HUES64 (cell line): ENCODE data around the gene CGNL1.
A peak's percentile ranks its signal among the peaks of the same experiment; 100 is the strongest.

Experiments
- H3K27ac ChIP-seq: 2 replicates; pipeline ENCODE4 v1.7.0; 2013; ENCODE audit warnings: low read depth, low read length, inconsistent platforms
- H3K27me3 ChIP-seq: 2 replicates; pipeline ENCODE4 v1.6.1; 2013; ENCODE audit warnings: mild to moderate bottlenecking, low read length; ENCODE audit not compliant: insufficient read depth
- H3K36me3 ChIP-seq: 2 replicates; pipeline ENCODE4 v1.6.1; 2013; ENCODE audit warnings: mild to moderate bottlenecking, low read length; ENCODE audit not compliant: insufficient read depth
- H3K4me1 ChIP-seq: 2 replicates; pipeline ENCODE4 v1.6.1; 2013; ENCODE audit warnings: mild to moderate bottlenecking, low read length, moderate library complexity; ENCODE audit not compliant: insufficient read depth
- H3K4me3 ChIP-seq: 2 replicates; pipeline ENCODE4 v1.5.1; 2013; ENCODE audit warnings: mild to moderate bottlenecking, low read length, moderate library complexity
- H3K9ac ChIP-seq: 2 replicates; pipeline ENCODE4 v1.6.1; 2013; ENCODE audit warnings: mild to moderate bottlenecking, low read depth, low read length
- H3K9me3 ChIP-seq: 2 replicates; pipeline ENCODE4 v1.6.1; 2013; ENCODE audit warnings: low read depth, low read length; ENCODE audit not compliant: insufficient read depth
- WGBS: fragments of 150-250, 120-280 bp; methylation state at CpG from one replicate; pipeline ENCODE4 v1.1.7; 2013; ENCODE audit warnings: missing lambda C conversion rate; 5-methylcytosine and 5-hydroxymethylcytosine counted together

The CGNL1 gene

GRCh38 chr15:57548835-57549234 is 172.5 kb downstream of the CGNL1 start:
- H3K4me1 ChIP-seq, result peaks cover 20% of the 10 kb centered on the region; the same call in 1 of the 2 replicates
- H3K4me3 ChIP-seq, result no peak overlapping the region
- peaks cover 60% of the 10 kb centered on the region for H3K36me3 ChIP-seq
- H3K27me3 ChIP-seq, result no peaks in the 10 kb centered on the region
- H3K9me3 ChIP-seq, result no peaks in the 10 kb centered on the region
- no peak overlapping the region for H3K27ac ChIP-seq
- no peak overlapping the region for H3K9ac ChIP-seq
- 93% methylated on average over 5 of the region's 5 CpGs for WGBS

- Histone ChIP-seq H3K27me3 (no peaks in the 10 kb centered on the region), H3K27ac (no peak overlapping the region), H3K9me3 (no peaks in the 10 kb centered on the region), H3K4me3 (no peak overlapping the region), H3K36me3 (peaks cover 49% of the 10 kb centered on the region), H3K4me1 (peaks cover 28% of the 10 kb centered on the region; the same call in 1 of the 2 replicates), H3K9ac (no peak overlapping the region)
- WGBS, result 79% methylated on average over 6 of the region's 6 CpGs
Observed at GRCh38 chr15:57549935-57550334, 173.6 kb downstream of the CGNL1 start.

- Histone ChIP-seq H3K27ac (peak overlapping the region; percentile 70; the same call in 1 of the 2 replicates), H3K36me3 (peaks cover 42% of the 10 kb centered on the region), H3K4me3 (no peak overlapping the region), H3K9me3 (no peaks in the 10 kb centered on the region), H3K27me3 (no peaks in the 10 kb centered on the region), H3K9ac (no peak overlapping the region), H3K4me1 (peaks cover 32% of the 10 kb centered on the region; the same call in 1 of the 2 replicates)
- 92% methylated on average over 4 of the region's 4 CpGs for WGBS
Observed at GRCh38 chr15:57550640-57551039, 174.3 kb downstream of the CGNL1 start.

GRCh38 chr15:57551715-57552677 is 175.7 kb downstream of the CGNL1 start:
- Histone ChIP-seq H3K9ac (peak overlapping the region; percentile 10; the same call in 1 of the 2 replicates), H3K36me3 (peaks cover 28% of the 10 kb centered on the region), H3K4me1 (peaks cover 32% of the 10 kb centered on the region; the same call in 1 of the 2 replicates), H3K27me3 (no peaks in the 10 kb centered on the region), H3K4me3 (no peak overlapping the region), H3K27ac (peak overlapping the region; percentile 70), H3K9me3 (no peaks in the 10 kb centered on the region)
- WGBS, result 72% methylated on average over 14 of the region's 16 CpGs

- Histone ChIP-seq H3K36me3 (peaks cover 21% of the 10 kb centered on the region), H3K27ac (peak overlapping the region; percentile 62; the same call in 1 of the 2 replicates), H3K4me1 (peaks cover 32% of the 10 kb centered on the region; the same call in 1 of the 2 replicates), H3K9me3 (no peaks in the 10 kb centered on the region), H3K27me3 (no peaks in the 10 kb centered on the region), H3K4me3 (no peak overlapping the region), H3K9ac (no peak overlapping the region)
- WGBS, result 93% methylated on average over 8 of the region's 8 CpGs
Observed at GRCh38 chr15:57552678-57553334, 176.5 kb downstream of the CGNL1 start.

GRCh38 chr15:57553526-57553925 is 177.2 kb downstream of the CGNL1 start:
- H3K9ac ChIP-seq, result no peak overlapping the region
- H3K27ac ChIP-seq, result no peak overlapping the region
- H3K36me3 ChIP-seq, result peaks cover 17% of the 10 kb centered on the region
- H3K4me3 ChIP-seq, result no peak overlapping the region
- H3K27me3 ChIP-seq, result no peaks in the 10 kb centered on the region
- H3K9me3 ChIP-seq, result no peaks in the 10 kb centered on the region
- 93% methylated on average over 5 of the region's 5 CpGs for WGBS
- peaks cover 32% of the 10 kb centered on the region; the same call in 1 of the 2 replicates for H3K4me1 ChIP-seq

- H3K27me3 ChIP-seq, result no peaks in the 10 kb centered on the region
- H3K4me1 ChIP-seq, result peaks cover 32% of the 10 kb centered on the region; the same call in 1 of the 2 replicates
- H3K9me3 ChIP-seq, result no peaks in the 10 kb centered on the region
- 64% methylated on average over 10 of the region's 10 CpGs for WGBS
- H3K9ac ChIP-seq, result peak overlapping the region; percentile 19; the same call in 1 of the 2 replicates
- peaks cover 10% of the 10 kb centered on the region for H3K36me3 ChIP-seq
- H3K4me3 ChIP-seq, result no peak overlapping the region
- peak overlapping the region; percentile 32; the same call in 1 of the 2 replicates for H3K27ac ChIP-seq
Observed at GRCh38 chr15:57554063-57554811, 177.9 kb downstream of the CGNL1 start.

- H3K9me3 ChIP-seq, result no peaks in the 10 kb centered on the region
- H3K36me3 ChIP-seq, result peaks cover 4% of the 10 kb centered on the region
- H3K27ac ChIP-seq, result peak overlapping the region; percentile 32; the same call in 1 of the 2 replicates
- H3K4me3 ChIP-seq, result no peak overlapping the region
- peaks cover 32% of the 10 kb centered on the region; the same call in 1 of the 2 replicates for H3K4me1 ChIP-seq
- no peaks in the 10 kb centered on the region for H3K27me3 ChIP-seq
- 88% methylated on average over 4 of the region's 4 CpGs for WGBS
- H3K9ac ChIP-seq, result no peak overlapping the region
Observed at GRCh38 chr15:57554812-57555179, 178.5 kb downstream of the CGNL1 start.

- Histone ChIP-seq H3K36me3 (peaks cover 4% of the 10 kb centered on the region), H3K27ac (no peak overlapping the region), H3K4me3 (no peak overlapping the region), H3K4me1 (peaks cover 32% of the 10 kb centered on the region; the same call in 1 of the 2 replicates), H3K9me3 (no peaks in the 10 kb centered on the region), H3K27me3 (no peaks in the 10 kb centered on the region), H3K9ac (no peak overlapping the region)
- WGBS, result 96% methylated on average over 3 of the region's 3 CpGs
Observed at GRCh38 chr15:57555270-57555669, 179.0 kb downstream of the CGNL1 start.

DNA sequence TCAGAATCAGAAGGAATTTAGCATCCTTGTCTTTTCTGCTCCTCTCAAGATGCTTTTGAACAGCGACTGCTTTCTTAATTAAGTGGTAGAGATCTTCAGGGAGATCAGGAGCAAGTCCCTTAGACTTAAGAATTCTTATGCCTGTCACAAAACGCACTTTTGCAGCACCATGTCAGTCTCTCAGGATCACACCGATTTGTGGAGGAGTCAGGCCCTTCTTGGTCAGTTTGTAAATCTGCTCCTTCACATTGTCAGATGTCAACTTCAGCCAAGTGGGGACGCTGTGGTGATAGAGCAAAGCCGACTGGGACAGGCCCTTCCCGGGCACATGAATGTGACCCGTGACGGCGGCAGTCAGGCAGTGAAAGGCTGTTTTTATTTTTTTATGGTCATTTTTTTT is 179.7 kb downstream of the CGNL1 start:
- H3K4me3 ChIP-seq, result no peak overlapping the region
- H3K36me3 ChIP-seq, result no peaks in the 10 kb centered on the region
- H3K4me1 ChIP-seq, result peaks cover 28% of the 10 kb centered on the region; the same call in 1 of the 2 replicates
- H3K27me3 ChIP-seq, result no peaks in the 10 kb centered on the region
- no peak overlapping the region for H3K27ac ChIP-seq
- 84% methylated on average over 9 of the region's 9 CpGs for WGBS
- H3K9ac ChIP-seq, result no peak overlapping the region
- H3K9me3 ChIP-seq, result no peaks in the 10 kb centered on the region
